ENCODE results near the gene RAPGEF4. TPM values are rescaled to one million over a fixed set of nuclear protein-coding genes. Genes with fewer than 3 reads are reported as not detected.

RAPGEF4 gene
- total and polyA plus RNA-seq, 2 of the 8 experiments (the other 6 are each of a cell fraction or from before 2014, with no cell fraction given): 1.2 to 2.6 TPM

GRCh38 chr2:172944794-172945509 lies 209.3 kb downstream of the RAPGEF4 start (continued):
- TF ChIP-seq JUND (IDR thresholded peaks at IDR 0.05; ENCODE audit: low read length): no peak

Measured in H1 (cell line).